AG08396 (cell line): ENCODE data around the gene CPLANE2.
"Not testable (repeated sequence)": the region's sequence is repeated elsewhere in the genome, so short reads cannot be mapped to it uniquely, and the experiment has no call there.

Source experiments
- DNase-seq: peaks from one replicate; pipeline ENCODE4 v3.0.0; 2012; ENCODE audit warnings: low spot score, mixed read lengths

CPLANE2 gene, protein sequence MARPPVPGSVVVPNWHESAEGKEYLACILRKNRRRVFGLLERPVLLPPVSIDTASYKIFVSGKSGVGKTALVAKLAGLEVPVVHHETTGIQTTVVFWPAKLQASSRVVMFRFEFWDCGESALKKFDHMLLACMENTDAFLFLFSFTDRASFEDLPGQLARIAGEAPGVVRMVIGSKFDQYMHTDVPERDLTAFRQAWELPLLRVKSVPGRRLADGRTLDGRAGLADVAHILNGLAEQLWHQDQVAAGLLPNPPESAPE

DNA sequence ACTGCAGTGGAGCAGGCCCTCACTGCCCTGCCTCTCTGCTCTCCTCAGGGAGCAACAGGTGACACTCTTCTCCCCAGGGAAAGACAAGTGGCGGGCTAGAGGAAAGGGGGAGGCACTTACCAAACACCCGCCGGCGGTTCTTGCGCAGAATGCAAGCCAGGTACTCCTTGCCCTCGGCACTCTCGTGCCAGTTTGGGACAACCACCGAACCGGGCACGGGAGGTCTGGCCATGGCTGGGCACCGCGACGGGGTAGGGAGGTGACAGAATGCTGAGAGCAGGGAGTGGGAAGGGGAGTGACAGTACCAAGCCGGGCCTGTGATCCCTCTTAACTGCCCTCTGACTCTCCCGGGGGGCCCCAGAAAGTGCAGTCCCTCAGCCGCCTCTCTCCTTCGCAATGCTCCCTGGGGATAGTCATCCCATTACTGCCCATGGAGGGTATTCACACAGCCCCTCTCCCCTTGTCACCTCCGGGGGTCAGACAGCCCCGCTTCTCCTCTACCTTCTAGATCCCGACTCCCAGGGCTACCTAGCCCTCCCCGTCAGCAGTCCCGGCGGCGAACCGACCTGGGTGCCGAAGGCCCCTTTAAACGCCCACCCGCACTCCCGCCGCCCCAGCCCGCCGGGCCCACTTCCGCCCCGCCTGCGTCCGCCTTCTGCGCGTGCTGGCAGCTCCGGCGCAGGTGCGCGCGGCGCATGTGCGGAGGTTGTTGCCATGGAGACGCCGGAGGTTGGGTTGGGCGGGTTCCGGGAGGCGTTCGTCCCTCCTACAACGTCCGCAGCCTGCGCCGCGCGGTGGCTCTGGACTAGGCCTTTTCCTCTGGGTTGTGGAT is at the start of gene CPLANE2:
Gene CPLANE2, minus strand, starts transcription at position 673 of the 832 bp plus-strand sequence. Its CDS starts 441 bp downstream, at position 232.
- peak; percentile 97 for DNase-seq

DNA sequence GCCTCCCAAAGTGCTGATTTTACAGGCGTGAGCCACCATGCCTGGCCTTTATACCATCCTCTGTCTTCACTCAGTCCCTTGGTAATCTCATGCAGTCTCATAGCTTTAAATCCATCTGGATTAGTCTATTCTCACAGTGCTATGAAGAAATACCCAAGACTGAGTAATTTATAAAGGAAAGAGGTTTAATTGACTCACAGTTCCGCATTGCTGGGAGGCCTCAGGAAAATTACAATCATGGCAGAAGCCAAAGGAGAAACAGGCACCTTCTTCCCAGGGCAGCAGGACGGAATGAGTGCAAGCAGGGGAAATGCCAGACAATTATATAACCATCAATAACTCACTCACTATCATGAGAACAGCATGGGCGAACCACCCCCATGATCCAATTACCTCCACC is 49.1 kb upstream of the CPLANE2 start:
- no peak for DNase-seq

DNA sequence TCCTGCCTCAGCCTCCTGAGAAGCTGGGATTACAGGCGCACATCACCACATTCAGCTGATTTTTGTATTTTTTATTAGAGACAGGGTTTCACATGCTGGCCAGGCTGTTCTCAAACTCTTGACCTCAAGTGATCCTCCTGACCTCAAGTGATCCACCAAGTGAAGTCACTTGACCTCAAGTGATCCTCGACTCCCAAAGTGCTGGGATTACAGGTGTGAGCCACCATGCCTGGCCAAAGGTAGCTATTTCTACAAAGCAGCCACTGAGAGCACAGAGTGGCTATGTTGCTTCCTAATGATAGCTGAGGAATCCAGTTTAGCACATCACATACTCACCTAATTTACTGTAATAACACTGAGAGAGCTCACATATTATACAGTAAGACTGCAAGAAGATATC is 44.8 kb upstream of the CPLANE2 start:
- no peak for DNase-seq

DNA sequence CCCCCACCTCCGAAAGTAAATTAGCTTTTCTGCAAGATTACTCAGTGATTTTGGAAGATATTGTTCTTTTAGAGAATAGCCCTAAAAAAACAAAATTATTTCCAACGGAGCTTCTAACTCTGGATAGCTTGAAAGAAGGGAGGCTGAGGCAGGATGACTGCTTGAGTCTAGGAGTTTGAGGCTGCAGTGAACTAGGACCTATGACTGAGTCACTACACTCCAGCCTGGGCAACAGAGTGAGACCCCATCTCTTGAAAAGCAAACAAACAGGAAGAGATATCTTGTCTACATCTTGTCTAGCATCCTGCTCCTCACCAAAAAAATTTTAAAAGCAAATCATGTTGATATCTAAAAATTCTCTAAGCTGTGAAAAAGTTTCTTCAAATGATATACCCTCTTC is 42.2 kb upstream of the CPLANE2 start:
- DNase-seq: no peak

DNA sequence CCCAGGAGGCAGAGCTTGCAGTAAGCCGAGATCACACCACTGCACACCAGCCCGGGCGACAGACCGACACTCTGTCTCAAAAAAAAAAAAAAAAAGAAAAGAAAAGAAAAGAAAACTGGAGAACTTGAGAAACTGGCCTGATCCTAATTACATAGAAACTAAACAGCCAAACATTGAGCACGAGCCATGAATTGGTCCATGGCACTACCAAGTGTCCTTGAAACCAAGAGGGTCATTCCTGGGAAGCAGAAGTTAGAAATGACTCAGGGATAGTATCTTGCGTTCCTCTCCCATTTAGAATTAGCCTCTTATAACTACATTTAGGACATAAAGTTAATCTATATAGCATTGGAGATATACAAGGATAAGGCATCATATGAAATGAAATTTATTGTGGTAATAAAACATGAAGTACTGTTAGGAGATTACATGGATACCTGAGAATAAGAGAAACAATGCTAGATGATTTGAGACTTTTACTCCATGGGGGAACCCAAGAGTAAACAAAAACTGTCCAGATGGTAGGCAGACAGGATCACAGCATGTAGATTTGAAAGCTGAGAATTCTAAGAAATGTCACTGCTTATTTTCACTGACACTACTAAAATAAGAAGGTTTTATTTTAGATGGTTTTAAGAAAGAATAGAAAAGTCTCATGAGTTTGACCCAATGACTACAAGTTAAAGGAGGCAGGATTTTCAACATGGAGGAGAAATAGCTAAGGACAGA is 39.5 kb upstream of the CPLANE2 start:
- DNase-seq: no peak

DNA sequence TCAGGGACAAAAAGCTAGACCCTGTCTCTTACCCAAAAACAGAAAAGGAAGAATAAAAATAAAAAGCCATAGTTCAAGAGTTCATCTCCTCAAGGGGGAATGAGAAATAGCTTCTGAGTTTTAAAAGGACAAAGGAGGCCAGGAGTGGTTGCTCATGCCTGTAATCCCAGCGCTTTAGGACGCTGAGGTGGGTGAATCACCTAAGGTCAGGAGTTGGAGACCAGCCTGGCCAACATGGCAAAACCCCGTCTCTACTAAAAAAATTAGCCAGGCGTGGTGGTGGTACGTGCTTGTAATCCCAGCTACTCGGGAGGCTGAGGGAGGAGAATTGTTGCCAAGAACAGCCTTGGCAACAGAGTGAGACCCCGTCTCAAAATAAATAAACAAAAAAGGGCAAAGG is 38.6 kb upstream of the CPLANE2 start:
- no peak for DNase-seq

DNA sequence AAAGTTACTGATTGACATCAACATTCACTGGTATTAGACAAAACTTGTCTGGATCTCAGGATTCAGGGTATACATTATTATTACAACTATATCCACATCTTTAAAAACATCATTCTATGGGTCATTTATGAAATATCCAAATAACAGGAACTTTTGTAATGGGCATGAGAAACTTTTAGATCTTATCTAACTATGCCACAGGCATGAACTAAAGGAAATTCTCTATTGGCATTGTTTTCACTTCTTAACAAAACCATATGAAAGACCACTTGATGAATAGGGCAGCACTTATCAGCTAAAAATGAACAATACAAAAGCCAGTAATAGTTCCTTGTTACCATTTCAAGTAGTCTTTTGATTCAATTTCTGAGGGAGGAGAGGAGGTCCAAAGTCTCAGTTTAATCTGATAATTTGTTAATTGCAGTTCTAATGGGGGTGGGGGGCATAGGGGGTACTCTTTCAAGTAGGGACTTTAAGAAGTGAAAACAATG is 30.8 kb upstream of the CPLANE2 start:
- DNase-seq: no peak

DNA sequence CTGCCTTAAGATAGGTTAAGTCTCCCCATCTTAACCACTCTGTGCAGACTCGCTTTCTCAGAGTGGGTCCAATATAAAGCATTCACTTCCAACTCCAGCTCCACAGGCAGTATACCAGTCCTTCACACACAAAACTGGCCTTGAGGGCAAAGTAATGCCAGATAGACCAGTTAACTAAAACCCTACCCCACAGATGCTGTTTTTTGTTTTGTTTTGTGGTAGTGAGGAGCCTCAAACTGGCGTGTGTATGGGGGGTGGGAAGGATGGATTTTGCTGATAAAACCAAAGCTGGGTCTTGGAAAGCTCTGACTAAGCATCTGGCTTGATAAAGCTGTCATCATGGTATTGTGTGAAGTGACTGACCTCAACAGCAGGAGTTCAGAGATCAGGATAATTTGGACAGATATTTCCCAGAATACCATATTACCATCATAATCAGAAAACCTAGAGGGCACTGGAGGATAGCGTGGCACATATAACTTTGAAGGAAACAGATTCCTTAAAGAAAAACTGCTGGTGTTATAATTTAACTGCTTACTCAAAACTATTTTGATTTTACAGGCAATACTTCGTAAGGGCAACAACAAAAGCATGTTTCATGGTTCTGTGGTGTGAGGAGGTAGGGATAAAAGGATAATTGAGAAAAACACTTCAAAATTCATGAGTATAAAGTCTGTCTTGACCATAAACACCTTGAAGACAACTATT is 29.6 kb upstream of the CPLANE2 start:
- DNase-seq: no peak

DNA sequence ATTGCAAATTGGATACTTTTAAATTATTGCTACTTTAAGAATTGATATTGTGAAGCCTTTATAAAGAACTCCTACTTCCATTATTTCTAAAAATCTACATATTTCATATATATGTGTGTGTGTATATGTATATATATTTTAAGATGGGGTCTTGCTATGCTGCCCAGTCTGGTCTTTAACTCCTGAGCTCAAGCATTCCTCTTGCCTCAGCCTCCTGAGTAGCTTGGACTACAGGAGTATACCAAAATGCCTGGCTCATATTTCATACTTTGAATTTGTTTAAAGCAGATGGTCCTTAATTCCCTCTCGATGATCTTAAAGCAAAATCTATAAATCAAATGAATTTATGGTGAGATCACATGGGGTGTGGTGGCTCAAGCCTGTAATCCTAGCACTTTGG is 25.1 kb upstream of the CPLANE2 start:
- no peak for DNase-seq

DNA sequence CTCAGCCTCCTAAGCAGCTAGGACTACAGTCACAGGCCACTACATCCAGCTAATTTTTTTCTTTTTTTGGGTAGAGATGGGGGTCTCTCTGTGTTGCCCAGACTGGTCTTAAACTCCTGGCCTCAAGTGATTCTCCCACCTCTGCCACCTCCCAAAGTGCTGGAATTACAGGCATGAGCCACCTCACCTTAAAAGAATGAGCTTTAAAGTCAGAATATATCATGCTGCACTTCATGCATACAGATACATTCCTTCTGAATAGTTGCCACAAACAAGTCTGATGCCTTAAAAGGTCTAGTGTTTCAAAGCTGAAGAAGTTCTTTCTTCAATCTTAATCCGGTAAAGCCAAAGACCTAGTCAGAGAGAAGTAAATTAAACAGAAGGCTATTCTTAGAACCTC is 23.8 kb upstream of the CPLANE2 start:
- DNase-seq: peak; percentile 33

DNA sequence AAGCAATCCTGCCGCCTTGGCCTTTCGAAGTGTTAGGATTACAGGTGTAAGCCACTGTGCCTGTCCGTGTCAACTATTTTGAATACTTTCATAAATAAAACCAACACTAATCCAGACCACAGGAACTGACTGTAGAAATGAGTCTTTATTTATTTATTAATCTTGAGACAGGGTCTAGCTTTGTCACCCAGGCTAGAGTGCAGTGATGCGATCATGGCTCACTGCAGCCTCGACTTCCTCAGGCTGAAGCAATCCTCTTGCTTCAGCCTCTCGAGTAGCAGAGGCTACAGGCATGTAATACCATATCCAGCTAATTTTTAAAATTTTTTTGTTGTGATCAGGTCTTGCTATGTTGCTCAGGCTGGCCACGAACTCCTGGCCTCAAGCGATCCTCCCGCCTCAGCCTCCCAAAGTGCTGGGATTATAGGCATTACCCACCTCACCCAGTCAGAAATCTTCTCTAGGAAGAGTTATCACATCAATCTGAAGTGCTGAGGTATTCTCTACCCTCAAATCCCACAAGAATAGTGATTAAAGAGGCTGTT is 21.7 kb upstream of the CPLANE2 start:
- DNase-seq: no peak

DNA sequence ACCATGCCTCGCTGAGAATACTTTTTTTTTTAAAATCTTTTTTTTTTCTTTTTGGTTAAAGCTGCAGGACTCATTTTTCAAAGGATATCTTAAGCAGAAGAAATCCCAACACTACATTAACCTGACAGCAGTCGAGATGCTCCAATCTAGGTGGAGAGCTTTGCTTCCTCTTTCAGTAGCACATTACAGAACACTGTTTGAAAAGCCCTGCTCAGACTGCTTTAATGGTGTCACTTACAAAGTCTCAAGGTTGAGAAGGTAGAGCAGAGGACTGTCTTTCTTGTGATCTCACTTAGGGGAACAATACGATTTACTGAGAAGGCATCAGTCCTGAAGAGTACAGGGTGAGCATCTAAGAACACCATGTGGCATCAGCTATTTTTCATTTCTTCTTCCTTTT is 21.0 kb upstream of the CPLANE2 start:
- no peak for DNase-seq

DNA sequence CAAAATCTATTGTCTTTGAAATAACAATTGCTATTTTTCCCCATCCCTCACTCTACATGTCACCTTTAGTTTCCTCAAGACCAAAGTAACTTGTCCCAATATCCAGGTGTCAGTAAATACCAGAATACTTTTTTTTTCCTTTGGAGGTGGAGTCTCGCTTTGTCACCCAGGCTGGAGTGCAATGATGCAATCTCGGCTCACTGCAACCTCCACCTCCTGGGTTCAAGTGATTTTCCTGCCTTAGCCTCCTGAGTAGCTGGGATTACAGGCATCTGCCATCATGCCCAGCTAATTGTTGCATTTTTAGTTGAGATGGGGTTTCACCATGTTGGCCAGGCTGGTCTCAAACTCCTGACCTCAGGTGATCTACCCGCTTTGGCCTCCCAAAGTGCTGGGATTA is 20.6 kb upstream of the CPLANE2 start:
- DNase-seq: not testable (repeated sequence)

DNA sequence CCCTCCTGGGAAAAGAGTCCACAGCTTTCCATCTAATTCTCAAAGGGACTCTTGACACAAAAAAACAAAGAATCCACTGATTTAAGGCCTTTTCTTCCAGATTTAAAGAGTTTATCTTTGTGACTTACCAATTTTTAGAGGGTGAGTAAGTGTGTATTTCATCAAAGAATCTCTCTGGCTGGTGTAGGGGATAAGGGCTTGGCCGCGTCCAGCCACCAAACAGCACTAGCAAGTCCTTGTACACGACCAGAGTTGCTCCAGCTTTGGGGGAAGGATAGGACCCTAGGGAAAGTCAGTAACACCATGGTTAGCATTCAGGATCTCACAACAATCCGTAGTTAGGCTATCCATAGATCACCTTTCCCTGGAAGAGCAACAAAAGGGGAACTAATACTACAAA is 19.5 kb upstream of the CPLANE2 start:
- no peak for DNase-seq

DNA sequence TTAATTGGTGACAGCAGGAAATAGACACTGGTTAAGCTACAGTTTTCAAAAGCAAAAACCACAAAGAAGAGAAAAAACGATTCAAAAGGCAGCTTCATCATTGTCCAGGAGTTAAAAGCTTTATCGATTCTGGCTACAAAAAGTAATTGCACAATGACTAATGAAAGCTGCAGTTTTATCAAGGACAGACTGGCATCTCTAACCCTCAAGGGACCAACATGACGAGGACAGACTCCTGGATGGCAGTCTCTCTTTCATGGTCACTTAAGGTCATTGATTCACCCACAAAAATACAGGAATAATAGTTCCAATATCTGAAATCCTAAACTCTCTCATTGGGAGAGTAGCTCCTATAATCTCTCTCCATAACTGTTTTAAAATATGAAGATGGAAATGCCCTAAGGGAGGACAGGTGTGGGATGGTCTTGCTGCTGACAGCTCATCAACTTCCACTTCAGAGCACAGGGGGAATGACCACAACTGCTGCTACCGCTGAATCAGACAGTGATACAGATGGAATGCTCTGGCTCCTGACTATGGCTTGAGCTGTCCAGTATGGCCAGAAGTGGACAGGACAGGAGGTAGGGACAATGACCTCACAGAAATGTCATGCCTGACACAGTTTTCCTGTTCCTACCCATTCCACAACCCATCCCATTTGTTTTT is 17.4 kb upstream of the CPLANE2 start:
- no peak for DNase-seq

DNA sequence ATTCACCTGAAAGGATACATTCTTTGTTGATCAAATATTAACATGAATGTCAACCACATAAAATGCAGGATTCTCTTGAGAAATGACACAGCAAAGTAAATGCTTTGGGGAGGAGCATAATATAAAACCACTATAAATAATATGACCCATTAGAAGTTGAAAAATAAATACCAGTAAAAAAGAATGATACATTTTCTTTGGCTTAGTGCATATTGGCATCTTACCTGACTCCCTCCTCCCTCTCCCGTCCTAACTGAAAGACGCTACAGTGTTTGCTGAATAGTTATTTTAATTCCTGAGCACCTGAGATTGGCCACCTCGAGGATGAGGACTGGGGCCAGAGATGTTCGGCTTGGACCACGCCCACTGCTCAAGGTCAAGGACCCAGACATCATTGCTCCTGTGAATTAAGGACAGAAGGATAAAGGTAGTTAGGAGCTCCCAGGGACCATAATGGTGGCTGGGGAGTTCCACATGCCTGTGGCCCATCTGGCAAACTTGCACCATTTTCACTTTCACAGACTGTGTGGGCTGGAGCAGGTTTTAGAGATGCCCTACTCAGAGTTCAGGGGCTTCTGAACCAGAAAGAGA is 16.4 kb upstream of the CPLANE2 start:
- DNase-seq: no peak

DNA sequence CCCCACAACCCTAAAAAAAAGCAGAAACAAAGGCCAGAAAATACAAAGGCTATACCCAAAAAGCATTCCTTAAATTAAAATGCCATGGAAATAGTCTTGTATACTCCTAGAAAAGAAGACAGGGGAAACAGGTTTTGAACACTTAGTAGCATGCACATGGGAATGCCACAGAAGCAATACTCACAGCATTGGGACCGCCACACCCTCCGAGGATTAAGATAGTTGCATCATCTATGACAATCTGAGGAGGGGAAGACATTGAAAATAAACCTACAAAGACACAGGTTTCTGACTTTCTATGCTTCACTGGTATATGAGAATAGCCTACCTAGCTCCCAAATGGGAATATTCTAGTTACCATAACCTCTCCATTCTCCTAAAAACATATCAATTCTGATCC is 15.9 kb upstream of the CPLANE2 start:
- no peak for DNase-seq

DNA sequence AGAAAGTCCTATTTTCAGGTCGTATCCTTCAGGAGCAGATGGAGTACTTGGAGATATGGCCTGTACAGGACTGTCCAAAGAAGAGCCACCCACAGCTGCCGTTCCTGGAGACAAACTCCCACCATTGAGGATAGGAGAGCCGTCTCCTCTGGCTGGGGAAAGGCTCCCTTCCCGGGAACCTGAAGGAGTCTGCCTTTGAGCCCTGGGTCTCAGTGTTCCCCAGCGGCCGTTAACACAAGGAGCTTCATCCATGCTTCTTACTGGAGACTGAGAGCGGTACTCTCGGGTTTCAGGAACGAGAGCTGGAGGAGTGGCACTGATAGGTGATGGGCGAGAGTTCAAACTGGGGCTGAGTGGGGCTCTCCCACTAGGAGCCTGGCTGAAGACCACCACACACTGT is 14.4 kb upstream of the CPLANE2 start:
- no peak for DNase-seq

DNA sequence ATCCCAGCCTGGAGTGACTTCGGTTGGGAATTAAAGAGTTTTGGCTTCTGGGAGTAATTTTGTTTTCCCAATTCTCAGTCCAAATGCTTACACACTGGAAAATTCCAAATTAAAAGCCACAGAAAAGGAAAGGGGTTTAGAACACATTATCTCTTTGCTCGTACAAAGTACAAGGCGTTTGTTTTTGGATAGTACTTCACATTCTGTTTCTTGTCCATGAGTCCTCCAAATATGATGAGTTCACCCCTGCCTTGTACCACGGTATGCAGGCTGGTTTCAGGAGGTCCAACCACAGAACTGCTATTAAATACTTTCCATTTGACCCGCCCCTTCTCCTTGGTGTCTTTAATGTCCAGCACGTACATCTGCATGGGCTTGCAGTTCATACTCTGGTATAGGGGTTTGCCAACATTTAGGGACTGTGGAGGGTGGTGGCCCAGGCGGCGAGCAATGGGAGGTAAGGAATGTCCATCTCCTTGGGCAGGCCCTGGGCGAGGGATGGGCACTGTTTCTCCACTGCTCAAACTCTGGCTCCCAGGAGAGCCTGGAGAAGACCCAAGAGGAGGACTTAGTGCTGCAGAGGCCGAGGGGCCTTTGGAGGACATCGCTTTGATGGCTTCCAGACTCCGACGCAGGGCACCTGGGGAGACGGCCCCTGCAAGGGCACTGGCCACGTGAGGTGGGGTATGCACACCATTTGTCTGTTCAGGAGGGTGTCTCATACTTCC is 13.7 kb upstream of the CPLANE2 start:
- no peak for DNase-seq

DNA sequence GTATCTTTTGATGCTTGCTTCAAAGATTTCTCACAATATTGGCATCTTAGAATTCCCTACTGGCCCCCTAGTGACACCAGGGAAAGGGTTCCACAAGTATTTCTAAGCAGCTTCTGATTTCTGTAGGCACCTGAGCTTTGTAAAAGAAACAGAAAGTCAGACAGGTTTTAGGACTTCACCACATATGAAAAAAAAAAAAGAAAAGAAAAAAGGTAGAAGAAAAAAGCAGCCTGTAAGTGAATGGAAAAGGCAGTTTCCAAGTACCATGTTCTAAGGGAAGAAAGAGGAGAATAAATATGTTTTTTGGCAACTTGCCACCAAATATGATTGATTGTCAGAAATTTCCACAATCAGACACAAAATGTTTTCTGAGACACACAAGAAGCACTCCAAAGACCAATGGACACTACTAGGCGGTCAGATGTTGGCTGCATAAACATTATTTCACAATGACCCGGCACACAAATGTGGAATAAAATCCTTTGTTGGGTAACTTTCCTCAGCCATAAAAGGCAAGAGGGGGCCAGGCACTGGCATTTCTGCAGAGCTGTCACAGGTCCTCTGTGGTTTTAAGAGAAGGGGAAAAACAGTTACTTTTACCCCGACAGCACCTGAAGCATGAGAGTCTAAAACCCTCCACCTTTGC is 12.7 kb upstream of the CPLANE2 start:
- peak; percentile 47 for DNase-seq
